Panc1 (cell line): Measurements from ENCODE around the gene ZFR2. TPM values are rescaled to one million over a fixed set of nuclear protein-coding genes. Genes with fewer than 3 reads are reported as not detected.

Experiments
- ATAC-seq: fragments of 200-7000 bp; cut with Tn5 transposase; 2 replicates; pipeline ENCODE4 v1.9.1; 2020; ENCODE audit warnings: mild to moderate bottlenecking, moderate library complexity
- BruUV-seq: library from RNA; stranded (reverse); fragments of 400-500 nt; replicated peaks from 2 replicates; lab custom pipeline; 2021; lab: Mats Ljungman, UMichigan
- CTCF ChIA-PET: fragments of 300-600 bp; sonication (Branson Sonifier 250); formaldehyde crosslinking; loops from one replicate; lab custom pipeline; 2022; ENCODE audit warnings: antibody characterized with exemption; lab: Charles Lee
- POLR2A ChIA-PET: fragments of 300-600 bp; sonication (Branson Sonifier 250); formaldehyde crosslinking; loops from one replicate; lab custom pipeline; 2022; ENCODE audit warnings: antibody characterized with exemption; lab: Charles Lee
- DNase-seq: peaks from one replicate; pipeline ENCODE4 v3.0.0-alpha.2; 2010; ENCODE audit warnings: low read depth, low spot score
- H3K27ac ChIP-seq: 2 replicates; pipeline ENCODE4 v1.5.1; 2011; ENCODE audit warnings: mild to moderate bottlenecking, low read length, inconsistent platforms
- H3K27me3 ChIP-seq: fragments of 200-500 bp; sonication (Bioruptor generic); 2 replicates; pipeline ENCODE4 v1.6.0; 2014; ENCODE audit warnings: low read length, inconsistent platforms; ENCODE audit not compliant: control insufficient read depth, insufficient read depth
- H3K36me3 ChIP-seq: fragments of 200-500 bp; sonication (Bioruptor generic); 2 replicates; pipeline ENCODE4 v1.5.1; 2014; ENCODE audit warnings: inconsistent platforms, mild to moderate bottlenecking, low read length, moderate library complexity; ENCODE audit not compliant: control insufficient read depth, insufficient read depth
- H3K4me1 ChIP-seq: 2 replicates; pipeline ENCODE4 v1.5.1; 2011; ENCODE audit warnings: inconsistent platforms, mild to moderate bottlenecking, low read length, moderate library complexity; ENCODE audit not compliant: control insufficient read depth, insufficient read depth
- H3K4me3 ChIP-seq, 2 experiments: 2 replicates each; pipeline ENCODE4 v1.5.1; 2011 to 2012; ENCODE audit warnings: low read depth in 2 of 2, low read length in 2 of 2, mild to moderate bottlenecking in 2 of 2, inconsistent platforms in 1 of 2, moderate library complexity in 1 of 2
- H3K9me3 ChIP-seq: fragments of 200-500 bp; sonication (Bioruptor generic); 2 replicates; pipeline ENCODE4 v1.5.1; 2014; ENCODE audit warnings: low read depth, mild to moderate bottlenecking, inconsistent platforms, low read length, moderate library complexity; ENCODE audit not compliant: control insufficient read depth, insufficient read depth
- CTCF ChIP-seq: fragments of 450-650 bp; IDR thresholded peaks from 2 replicates; pipeline ENCODE4 v1.5.1; 2017; ENCODE audit warnings: mild to moderate bottlenecking
- POLR2AphosphoS5 ChIP-seq: IDR thresholded peaks from 2 replicates; pipeline ENCODE4 v1.6.1; 2012; ENCODE audit warnings: mild to moderate bottlenecking, low read depth, low read length, moderate library complexity
- SIN3A ChIP-seq: IDR thresholded peaks from 2 replicates; pipeline ENCODE4 v1.6.1; 2012; ENCODE audit warnings: low read depth, mild to moderate bottlenecking, low read length, moderate library complexity, borderline replicate concordance; ENCODE audit not compliant: insufficient read depth
- TCF7L2 ChIP-seq: IDR thresholded peaks from 2 replicates; pipeline ENCODE4 v1.6.1; 2011; ENCODE audit warnings: mild to moderate bottlenecking, low read depth, low read length, inconsistent platforms
- in situ Hi-C: cut with HindIII; loops from 2 replicates; pipeline ENCODE4 v1.10.0; 2016; ENCODE audit warnings: low sequenced_read_pairs, low pct_unique_long_range_greater_than_20kb
- intact Hi-C: fragments of 100-400 bp; cut with micrococcal nuclease; formaldehyde crosslinking; loops from one replicate; pipeline ENCODE4 v1.10.0; 2022; ENCODE audit not compliant: unreplicated experiment
- total RNA-seq: library from RNA; stranded (reverse); gene quantifications from one replicate; pipeline ENCODE4 v1.2.1, GENCODE V29; 2021; ENCODE audit not compliant: unreplicated experiment
- TF ChIP-seq, protein P1 (sequence below), 2 experiments: IDR thresholded peaks; 2 replicates each; pipeline ENCODE4 v1.6.1; 2011 to 2012; ENCODE audit warnings: low read depth in 2 of 2, control low read depth in 1 of 2, low read length in 1 of 2, mild to moderate bottlenecking in 1 of 2, moderate library complexity in 1 of 2; ENCODE audit not compliant: insufficient read depth in 1 of 2

ZFR2 gene
- total RNA-seq, 1 experiment from 2014 or later = 0.74 TPM

DNA sequence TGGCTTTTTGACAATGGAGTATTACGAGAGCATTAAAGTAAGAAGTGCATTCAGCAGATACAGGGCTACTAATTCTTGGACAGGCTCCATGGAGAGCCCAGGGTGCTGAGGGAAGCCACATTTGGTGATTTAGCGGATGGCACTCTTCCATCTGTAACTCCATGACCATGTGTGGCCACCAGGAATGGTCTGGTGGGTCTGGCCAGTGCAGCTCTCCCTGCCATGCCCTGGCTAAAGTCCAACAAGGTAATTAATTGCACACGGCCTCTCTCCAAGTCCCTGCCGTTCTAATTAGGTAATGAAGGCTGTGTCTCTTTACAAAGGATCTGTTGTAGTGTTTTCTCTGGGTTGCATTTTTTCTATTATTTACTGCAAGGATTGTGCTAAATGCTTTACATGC lies 4.3 kb upstream of the ZFR2 start:
- intact Hi-C loops = no loop called here
- BruUV-seq = no TSS peak

GRCh38 chr19:3867971-3868769 lies 668 bp downstream of the ZFR2 start:
- Histone ChIP-seq H3K27me3 (no peaks in the 10 kb centered on the region), H3K4me3 (no peak overlapping the region), H3K27ac (no peak overlapping the region), H3K4me1 (no peaks in the 10 kb centered on the region), H3K36me3 (no peaks in the 10 kb centered on the region), H3K9me3 (no peaks in the 10 kb centered on the region)
- intact Hi-C loops (no loop called here), in situ Hi-C loops (no loop called here)
- ChIA-PET POLR2A (no interaction called here), CTCF (no interaction called here)
- no peak for TF ChIP-seq CTCF
- TF ChIP-seq POLR2AphosphoS5 = no peak
- TF ChIP-seq, protein P1, sequence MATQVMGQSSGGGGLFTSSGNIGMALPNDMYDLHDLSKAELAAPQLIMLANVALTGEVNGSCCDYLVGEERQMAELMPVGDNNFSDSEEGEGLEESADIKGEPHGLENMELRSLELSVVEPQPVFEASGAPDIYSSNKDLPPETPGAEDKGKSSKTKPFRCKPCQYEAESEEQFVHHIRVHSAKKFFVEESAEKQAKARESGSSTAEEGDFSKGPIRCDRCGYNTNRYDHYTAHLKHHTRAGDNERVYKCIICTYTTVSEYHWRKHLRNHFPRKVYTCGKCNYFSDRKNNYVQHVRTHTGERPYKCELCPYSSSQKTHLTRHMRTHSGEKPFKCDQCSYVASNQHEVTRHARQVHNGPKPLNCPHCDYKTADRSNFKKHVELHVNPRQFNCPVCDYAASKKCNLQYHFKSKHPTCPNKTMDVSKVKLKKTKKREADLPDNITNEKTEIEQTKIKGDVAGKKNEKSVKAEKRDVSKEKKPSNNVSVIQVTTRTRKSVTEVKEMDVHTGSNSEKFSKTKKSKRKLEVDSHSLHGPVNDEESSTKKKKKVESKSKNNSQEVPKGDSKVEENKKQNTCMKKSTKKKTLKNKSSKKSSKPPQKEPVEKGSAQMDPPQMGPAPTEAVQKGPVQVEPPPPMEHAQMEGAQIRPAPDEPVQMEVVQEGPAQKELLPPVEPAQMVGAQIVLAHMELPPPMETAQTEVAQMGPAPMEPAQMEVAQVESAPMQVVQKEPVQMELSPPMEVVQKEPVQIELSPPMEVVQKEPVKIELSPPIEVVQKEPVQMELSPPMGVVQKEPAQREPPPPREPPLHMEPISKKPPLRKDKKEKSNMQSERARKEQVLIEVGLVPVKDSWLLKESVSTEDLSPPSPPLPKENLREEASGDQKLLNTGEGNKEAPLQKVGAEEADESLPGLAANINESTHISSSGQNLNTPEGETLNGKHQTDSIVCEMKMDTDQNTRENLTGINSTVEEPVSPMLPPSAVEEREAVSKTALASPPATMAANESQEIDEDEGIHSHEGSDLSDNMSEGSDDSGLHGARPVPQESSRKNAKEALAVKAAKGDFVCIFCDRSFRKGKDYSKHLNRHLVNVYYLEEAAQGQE (IDR thresholded peaks at IDR 0.05; ENCODE audit: insufficient read depth in 1 of 2, low read depth in 2 of 2, low read length in 1 of 2) = no peak
- no peak for TF ChIP-seq SIN3A
- TF ChIP-seq TCF7L2 = no peak
- ATAC-seq (peak; percentile 27; the same call in 1 of the 2 replicates), DNase-seq (no peak)
- BruUV-seq = no TSS peak

More for the DNA sequence above, 4.3 kb upstream of the ZFR2 start:
- no peak overlapping the region for H3K27ac ChIP-seq
- H3K9me3 ChIP-seq = no peaks in the 10 kb centered on the region
- no peak for DNase-seq
- H3K27me3 ChIP-seq = no peaks in the 10 kb centered on the region
- H3K4me3 ChIP-seq = no peak overlapping the region
- ATAC-seq = no peak
- no peaks in the 10 kb centered on the region for H3K4me1 ChIP-seq
- H3K36me3 ChIP-seq = no peaks in the 10 kb centered on the region
- CTCF ChIA-PET = no interaction called here
- in situ Hi-C loops = no loop called here
- TF ChIP-seq POLR2AphosphoS5 (no peak), TCF7L2 (no peak), CTCF (no peak), SIN3A (no peak)
- TF ChIP-seq, protein P1 (IDR thresholded peaks at IDR 0.05; ENCODE audit: insufficient read depth in 1 of 2, low read depth in 2 of 2, low read length in 1 of 2) = no peak
- POLR2A ChIA-PET = no interaction called here
